Hepatocyte (in vitro differentiated cells): ENCODE data around the gene RAB3GAP2.

ENCODE experiments used
- CTCF ChIP-seq: fragments of 200-600 bp; sonication (generic); IDR thresholded peaks from 2 replicates; pipeline ENCODE4 v1.5.1; 2016; ENCODE audit warnings: antibody characterized with exemption, mild to moderate bottlenecking; ENCODE audit not compliant: poor library complexity
- EZH2 ChIP-seq: fragments of 200-600 bp; sonication (generic); IDR thresholded peaks from 2 replicates; pipeline ENCODE4 v1.6.1; 2016; ENCODE audit warnings: antibody characterized with exemption, mild to moderate bottlenecking, borderline replicate concordance

GRCh38 chr1:220159041-220159440 is 113.2 kb downstream of the RAB3GAP2 start:
- TF ChIP-seq EZH2, result no peak
- TF ChIP-seq CTCF, result no peak
